Muscle of leg (tissue), 11 donors: ENCODE data around the gene BCAS1. TPM values are rescaled to one million over a fixed set of nuclear protein-coding genes. Genes with fewer than 3 reads are reported as not detected.
A peak's percentile ranks its signal among the peaks of the same experiment; 100 is the strongest.

Experiments
- DNase-seq: peaks from one replicate; pipeline ENCODE4 v3.0.0; 2013
- H3K27ac ChIP-seq: one replicate; pipeline ENCODE4 v1.5.1; 2013; ENCODE audit warnings: mild to moderate bottlenecking, low read length, control low read depth
- H3K27me3 ChIP-seq: one replicate; pipeline ENCODE4 v1.6.1; 2013; ENCODE audit warnings: low read length; ENCODE audit not compliant: control insufficient read depth, insufficient read depth
- H3K36me3 ChIP-seq: one replicate; pipeline ENCODE4 v1.6.1; 2013; ENCODE audit warnings: low read length; ENCODE audit not compliant: control insufficient read depth, insufficient read depth
- H3K4me1 ChIP-seq: one replicate; pipeline ENCODE4 v1.6.1; 2013; ENCODE audit warnings: low read length; ENCODE audit not compliant: control insufficient read depth, insufficient read depth
- H3K4me3 ChIP-seq: one replicate; pipeline ENCODE4 v1.5.1; 2013; ENCODE audit warnings: low read length, control low read depth
- H3K9me3 ChIP-seq: replicated peaks from 2 replicates; pipeline ENCODE4 v1.6.1; 2013; ENCODE audit warnings: low read depth, low read length; ENCODE audit not compliant: control insufficient read depth
- WGBS: methylation state at CpG from one replicate; pipeline ENCODE4 v1.1.5; 2013; ENCODE audit warnings: missing lambda C conversion rate; ENCODE audit not compliant: insufficient coverage; 5-methylcytosine and 5-hydroxymethylcytosine counted together
- polyA plus RNA-seq, 8 donors: library from polyadenylated mRNA; unstranded; fragments of 120-200 nt; gene quantifications; one replicate each; pipeline versions ENCODE4 v1.2.1 to v1.2.3, GENCODE V29; 2013; ENCODE audit warnings: inconsistent platforms in 1 of 8, low replicate concordance in 1 of 8; ENCODE audit not compliant: insufficient read length in 8 of 8, insufficient read depth in 1 of 8
- total RNA-seq: library from RNA; stranded (reverse); fragments of 120-200 nt; gene quantifications from one replicate; pipeline ENCODE4 v1.2.4, GENCODE V29; 2013

The BCAS1 gene
- total and polyA plus RNA-seq, 9 donors: 2.6 to 11.4 (median 5.4) TPM

DNA sequence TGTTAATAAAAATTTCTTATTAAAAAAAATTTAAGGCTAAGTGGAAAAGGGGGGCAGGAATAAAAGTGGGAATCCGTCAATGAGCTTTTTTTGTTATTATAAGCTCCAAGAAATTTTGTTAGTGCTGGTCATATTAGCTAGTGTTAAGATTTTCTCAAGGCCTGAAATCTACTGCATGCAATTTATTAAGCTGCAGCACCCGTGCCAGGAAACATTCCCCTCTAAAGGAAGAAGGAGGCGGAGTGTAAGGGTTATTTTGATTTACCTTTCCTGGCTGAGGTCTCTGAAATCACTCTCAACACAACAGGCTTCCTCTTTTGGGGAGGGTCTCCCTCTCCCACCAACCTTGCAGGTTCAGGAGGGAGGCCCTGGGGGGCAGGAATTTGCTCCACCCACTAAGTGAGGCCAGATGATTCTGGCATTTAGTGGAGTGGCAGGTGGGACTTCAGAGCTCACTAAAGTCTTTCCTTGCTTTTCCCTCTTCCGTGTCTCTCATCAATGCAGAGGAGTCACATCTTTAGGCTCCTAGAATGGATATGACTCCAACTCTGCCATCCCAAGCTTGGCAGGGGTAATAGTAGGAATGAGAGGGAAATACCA is 168.8 kb downstream of the BCAS1 start:
- H3K4me1 ChIP-seq: peaks cover 29% of the 10 kb centered on the region
- no peaks in the 10 kb centered on the region for H3K27me3 ChIP-seq
- peak; percentile 88 for DNase-seq
- no peak overlapping the region for H3K4me3 ChIP-seq
- no peaks in the 10 kb centered on the region for H3K36me3 ChIP-seq
- WGBS: no CpG with 5 or more reads among the region's 4 CpGs
- H3K9me3 ChIP-seq: no peaks in the 10 kb centered on the region
- peak overlapping the region; percentile 74 for H3K27ac ChIP-seq

DNA sequence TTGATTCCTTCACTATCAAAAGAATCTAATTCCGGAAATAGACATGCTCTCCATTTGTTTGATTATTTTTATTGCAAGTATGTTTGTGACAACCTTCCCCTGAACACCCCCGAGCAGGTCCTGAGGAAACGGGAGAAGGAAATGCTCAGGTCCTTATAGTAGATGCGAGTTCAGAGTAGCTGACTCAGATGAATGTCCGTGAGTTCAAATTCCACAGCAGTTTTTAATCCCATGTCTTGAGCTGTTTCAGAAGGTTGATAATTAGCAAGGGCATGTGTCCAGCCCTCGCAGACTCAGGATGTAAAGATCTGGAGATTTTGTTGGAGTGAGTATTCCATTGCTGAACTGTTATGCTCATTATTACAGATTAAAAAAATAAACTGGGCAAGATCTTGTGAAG is 169.3 kb downstream of the BCAS1 start:
- Histone ChIP-seq H3K27ac (peak overlapping the region; percentile 74), H3K9me3 (no peaks in the 10 kb centered on the region), H3K4me3 (no peak overlapping the region), H3K27me3 (no peaks in the 10 kb centered on the region), H3K36me3 (no peaks in the 10 kb centered on the region), H3K4me1 (peaks cover 29% of the 10 kb centered on the region)
- 10% methylated on average over 3 of the region's 6 CpGs for WGBS
- DNase-seq: peak; percentile 83

DNA sequence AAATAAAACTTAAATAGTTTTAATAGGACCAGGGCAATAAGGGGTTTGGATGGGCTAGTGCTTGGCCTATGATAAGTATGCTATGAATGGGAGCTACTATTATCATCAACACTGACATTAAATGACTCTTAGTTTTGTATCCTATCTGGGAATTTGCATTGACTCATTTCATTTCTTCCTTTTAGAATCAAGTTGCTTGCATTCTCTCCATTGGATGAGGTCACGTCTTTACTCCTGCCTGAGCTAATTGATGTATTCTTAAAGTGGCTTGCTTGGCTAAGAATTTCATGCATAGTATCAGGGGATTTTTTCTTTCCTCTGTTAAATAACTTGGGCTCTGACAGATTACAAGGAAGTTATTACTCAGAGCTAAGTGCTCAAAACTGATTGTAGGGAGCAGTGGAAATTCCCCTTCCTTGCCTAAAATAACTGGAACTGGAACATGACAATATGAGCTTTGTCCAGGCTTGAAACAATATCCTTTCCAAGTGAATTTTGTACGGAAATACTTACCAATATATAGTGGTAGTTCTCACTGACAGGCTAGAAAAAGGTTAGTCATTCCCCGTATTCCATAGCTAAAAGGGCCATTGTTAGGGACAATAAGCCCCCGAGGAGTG is 169.9 kb downstream of the BCAS1 start:
- Histone ChIP-seq H3K27me3 (no peaks in the 10 kb centered on the region), H3K27ac (peak overlapping the region; percentile 74), H3K4me1 (peaks cover 29% of the 10 kb centered on the region), H3K9me3 (no peaks in the 10 kb centered on the region), H3K4me3 (no peak overlapping the region), H3K36me3 (no peaks in the 10 kb centered on the region)
- peak; percentile 95 for DNase-seq
- no CpG with 5 or more reads among the region's 4 CpGs for WGBS

- Histone ChIP-seq H3K9me3 (no peaks in the 10 kb centered on the region), H3K36me3 (no peaks in the 10 kb centered on the region), H3K4me1 (peaks cover 29% of the 10 kb centered on the region), H3K27ac (peak overlapping the region; percentile 74), H3K27me3 (no peaks in the 10 kb centered on the region), H3K4me3 (no peak overlapping the region)
- 56% methylated on average over 7 of the region's 8 CpGs for WGBS
- DNase-seq: peak; percentile 87
These were observed 170.8 kb downstream of the BCAS1 start for GRCh38 chr20:53899351-53900167.

DNA sequence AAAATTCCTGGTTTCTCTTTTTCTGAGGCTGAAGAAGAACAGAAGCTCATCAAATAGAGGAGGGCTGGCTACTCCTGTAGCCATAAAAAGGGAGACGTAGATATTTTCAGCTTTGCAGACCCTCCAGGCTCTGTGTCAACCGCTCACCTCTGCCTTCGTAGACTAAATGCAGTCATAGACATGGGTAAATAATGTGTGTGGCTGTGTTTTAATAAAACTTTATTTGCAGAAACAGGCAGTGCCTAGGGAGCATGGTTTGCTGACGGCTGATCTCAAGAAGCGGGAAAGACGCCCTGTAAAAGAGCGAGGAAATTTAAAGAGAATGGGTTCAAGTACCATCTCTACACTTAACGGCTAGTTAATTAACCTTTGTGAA is 171.8 kb downstream of the BCAS1 start:
- 92% methylated on average over 3 of the region's 8 CpGs for WGBS
- peak overlapping the region; percentile 66 for H3K27ac ChIP-seq

GRCh38 chr20:53897884-53898555 is 172.4 kb downstream of the BCAS1 start:
- Histone ChIP-seq H3K9me3 (no peaks in the 10 kb centered on the region), H3K4me3 (no peak overlapping the region), H3K4me1 (peaks cover 29% of the 10 kb centered on the region), H3K27me3 (no peaks in the 10 kb centered on the region), H3K27ac (peak overlapping the region; percentile 66), H3K36me3 (no peaks in the 10 kb centered on the region)
- DNase-seq: no peak
- WGBS: 37% methylated on average over 9 of the region's 9 CpGs

More for the DNA sequence above, 171.8 kb downstream of the BCAS1 start:
- Histone ChIP-seq H3K36me3 (no peaks in the 10 kb centered on the region), H3K9me3 (no peaks in the 10 kb centered on the region), H3K4me3 (no peak overlapping the region), H3K27me3 (no peaks in the 10 kb centered on the region), H3K4me1 (peaks cover 29% of the 10 kb centered on the region)
- DNase-seq: no peak

- no peak for DNase-seq
- H3K4me3 ChIP-seq: no peak overlapping the region
- H3K27me3 ChIP-seq: no peaks in the 10 kb centered on the region
- H3K27ac ChIP-seq: no peak overlapping the region
- H3K9me3 ChIP-seq: no peaks in the 10 kb centered on the region
- peaks cover 19% of the 10 kb centered on the region for H3K4me1 ChIP-seq
- H3K36me3 ChIP-seq: no peaks in the 10 kb centered on the region
- WGBS: no CpG with 5 or more reads among the region's 4 CpGs
These were observed 173.7 kb downstream of the BCAS1 start for GRCh38 chr20:53896647-53897046.

- H3K4me1 ChIP-seq: peaks cover 14% of the 10 kb centered on the region
- H3K27ac ChIP-seq: no peak overlapping the region
- whole genome bisulfite sequencing: no CpG with 5 or more reads among the region's 7 CpGs
- peaks cover 5% of the 10 kb centered on the region for H3K9me3 ChIP-seq
- no peaks in the 10 kb centered on the region for H3K36me3 ChIP-seq
- no peak for DNase-seq
- H3K27me3 ChIP-seq: no peaks in the 10 kb centered on the region
- H3K4me3 ChIP-seq: no peak overlapping the region
These were observed 174.4 kb downstream of the BCAS1 start for GRCh38 chr20:53896041-53896440.

DNA sequence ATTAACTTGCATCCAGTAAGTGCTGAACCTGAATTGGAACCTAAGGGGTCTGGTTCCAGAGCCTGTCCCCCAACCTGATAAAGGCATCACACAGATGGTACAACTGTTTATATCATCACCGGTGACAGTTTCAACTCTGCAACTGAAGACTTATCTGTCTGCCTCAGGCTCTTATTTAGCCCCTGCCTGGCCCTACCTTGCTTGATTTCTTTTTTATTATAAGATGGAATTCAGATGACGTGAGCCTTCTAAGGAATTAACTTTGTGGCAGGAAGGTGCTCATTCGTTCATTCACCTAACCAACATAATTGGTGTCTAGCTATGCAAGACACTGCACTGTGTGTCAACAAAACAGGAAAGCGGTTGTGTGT is 175.0 kb downstream of the BCAS1 start:
- H3K4me1 ChIP-seq: peaks cover 13% of the 10 kb centered on the region
- no peak overlapping the region for H3K4me3 ChIP-seq
- H3K27me3 ChIP-seq: no peaks in the 10 kb centered on the region
- H3K36me3 ChIP-seq: no peaks in the 10 kb centered on the region
- H3K27ac ChIP-seq: no peak overlapping the region
- H3K9me3 ChIP-seq: peaks cover 5% of the 10 kb centered on the region
- no peak for DNase-seq
- no CpG with 5 or more reads among the region's 4 CpGs for WGBS
